H1 (cell line): Measurements from ENCODE around the gene SNHG17. TPM values are rescaled to one million over a fixed set of nuclear protein-coding genes. Genes with fewer than 3 reads are reported as not detected.
"Not testable (repeated sequence)": the region's sequence is repeated elsewhere in the genome, so short reads cannot be mapped to it uniquely, and the experiment has no call there.

Experiments
- CTCF ChIA-PET: fragments of 300-600 bp; sonication (Branson Sonifier 250); formaldehyde crosslinking; loops from one replicate; lab custom pipeline; 2021; ENCODE audit not compliant: partially characterized antibody; lab: Charles Lee
- POLR2A ChIA-PET: fragments of 300-600 bp; sonication (Branson Sonifier 250); formaldehyde crosslinking; loops from one replicate; lab custom pipeline; 2021; ENCODE audit warnings: inconsistent platforms; ENCODE audit not compliant: partially characterized antibody; lab: Charles Lee
- DNase-seq, 2 experiments: peaks; one replicate each; pipeline versions ENCODE4 v3.0.0 to v3.0.0-alpha.2; 2010 to 2022; ENCODE audit warnings: low spot score in 2 of 2, low read depth in 1 of 2, mixed read lengths in 1 of 2
- FAIRE-seq: peaks from 2 replicates; lab custom pipeline; 2011; peaks lifted over from hg19 to GRCh38; lab: Jason Lieb, UNC
- H2AFZ ChIP-seq: 2 replicates; pipeline ENCODE4 v1.8.1; 2012; ENCODE audit warnings: low read length, inconsistent platforms
- H2AK5ac ChIP-seq: 2 replicates; pipeline ENCODE4 v1.6.1; 2013; ENCODE audit warnings: low read depth, low read length
- H2BK120ac ChIP-seq: replicated peaks from 2 replicates; pipeline ENCODE3; 2013; ENCODE audit warnings: low read depth, low read length, inconsistent platforms
- H2BK12ac ChIP-seq: 2 replicates; pipeline ENCODE4 v1.6.1; 2013; ENCODE audit warnings: low read depth, low read length
- H2BK15ac ChIP-seq: 2 replicates; pipeline ENCODE4 v1.6.1; 2013; ENCODE audit warnings: low read length
- H2BK20ac ChIP-seq: 2 replicates; pipeline ENCODE4 v1.6.1; 2013; ENCODE audit warnings: low read length
- H2BK5ac ChIP-seq: 2 replicates; pipeline ENCODE4 v1.6.1; 2013; ENCODE audit warnings: low read depth, low read length
- H3K14ac ChIP-seq: 2 replicates; pipeline ENCODE4 v1.6.1; 2013; ENCODE audit warnings: inconsistent platforms; ENCODE audit not compliant: insufficient read length
- H3K18ac ChIP-seq: 2 replicates; pipeline ENCODE4 v1.6.1; 2013; ENCODE audit warnings: low read length; ENCODE audit errors: extremely low read depth
- H3K23ac ChIP-seq: 2 replicates; pipeline ENCODE4 v1.6.1; 2013; ENCODE audit warnings: inconsistent platforms; ENCODE audit not compliant: insufficient read length
- H3K23me2 ChIP-seq: 2 replicates; pipeline ENCODE4 v1.6.1; 2013; ENCODE audit warnings: low read depth, low read length
- H3K27ac ChIP-seq: 2 replicates; pipeline ENCODE4 v1.6.1; 2011; ENCODE audit warnings: low read depth, low read length, inconsistent platforms
- H3K27me3 ChIP-seq, 4 experiments: replicated peaks in 1 of 4; 1 replicate in 1 of 4; 2 replicates in 3 of 4; pipeline versions ENCODE4 v1.6.1 to v1.8.1; 2011 to 2013; ENCODE audit warnings: low read length in 3 of 4, mild to moderate bottlenecking in 3 of 4, inconsistent platforms in 2 of 4, mixed read lengths in 2 of 4, moderate library complexity in 1 of 4; ENCODE audit not compliant: control insufficient read depth in 3 of 4, insufficient read depth in 3 of 4; ENCODE audit errors: extremely low read depth in 1 of 4
- H3K36me3 ChIP-seq, 4 experiments: 2 replicates each; pipeline versions ENCODE4 v1.6.1 to v1.8.1; 2011 to 2013; ENCODE audit warnings: mild to moderate bottlenecking in 4 of 4, low read length in 3 of 4, moderate library complexity in 2 of 4, control low read depth in 1 of 4, inconsistent platforms in 1 of 4; ENCODE audit not compliant: insufficient read depth in 4 of 4, control insufficient read depth in 2 of 4
- H3K4ac ChIP-seq: replicated peaks from 2 replicates; pipeline ENCODE3; 2013; ENCODE audit warnings: low read length, low read depth, mixed read lengths, inconsistent platforms; ENCODE audit not compliant: insufficient read length
- H3K4me1 ChIP-seq, 4 experiments: replicated peaks in 1 of 4; 1 replicate in 1 of 4; 2 replicates in 3 of 4; pipeline versions ENCODE4 v1.6.1 to v1.8.1; 2011 to 2013; ENCODE audit warnings: low read length in 3 of 4, inconsistent platforms in 2 of 4, mixed read lengths in 1 of 4; ENCODE audit not compliant: insufficient read depth in 4 of 4, control insufficient read depth in 3 of 4
- H3K4me2 ChIP-seq, 2 experiments: 2 replicates each; pipeline versions ENCODE4 v1.6.1 to v1.8.1; 2011 to 2013; ENCODE audit warnings: low read depth in 2 of 2, low read length in 2 of 2, control low read depth in 1 of 2, inconsistent platforms in 1 of 2, mild to moderate bottlenecking in 1 of 2; ENCODE audit not compliant: insufficient read depth in 1 of 2
- H3K4me3 ChIP-seq, 4 experiments: fragments of 200-600, 300-600 bp in 1 of 4; sonication (generic), shearing (Covaris generic), sonication (Bioruptor Twin) in 1 of 4; 2 replicates each; pipeline versions ENCODE4 v1.5.1 to v1.8.1; 2011 to 2016; ENCODE audit warnings: low read length in 4 of 4, low read depth in 3 of 4, control low read depth in 2 of 4, inconsistent platforms in 2 of 4, mild to moderate bottlenecking in 2 of 4, mixed read lengths in 1 of 4, moderate library complexity in 1 of 4; ENCODE audit not compliant: insufficient read depth in 2 of 4; ENCODE audit errors: extremely low read depth in 1 of 4
- H3K56ac ChIP-seq: replicated peaks from 2 replicates; pipeline ENCODE3; 2013; ENCODE audit warnings: low read depth, mild to moderate bottlenecking, mixed read lengths, low read length, inconsistent platforms; ENCODE audit not compliant: insufficient read length
- H3K79me1 ChIP-seq: 2 replicates; pipeline ENCODE4 v1.6.1; 2013; ENCODE audit warnings: low read depth, low read length, control low read depth
- H3K79me2 ChIP-seq, 2 experiments: 2 replicates each; pipeline versions ENCODE4 v1.6.1 to v1.8.1; 2012 to 2013; ENCODE audit warnings: low read length in 2 of 2, mild to moderate bottlenecking in 2 of 2, inconsistent platforms in 1 of 2; ENCODE audit not compliant: insufficient read depth in 2 of 2, control insufficient read depth in 1 of 2
- H3K9ac ChIP-seq, 4 experiments: replicated peaks in 1 of 4; 1 replicate in 1 of 4; 2 replicates in 3 of 4; pipeline versions ENCODE4 v1.6.1 to v1.8.1; 2011 to 2013; ENCODE audit warnings: low read depth in 3 of 4, low read length in 3 of 4, control low read depth in 2 of 4, mild to moderate bottlenecking in 2 of 4, moderate library complexity in 2 of 4, inconsistent platforms in 1 of 4; ENCODE audit errors: extremely low read depth in 1 of 4
- H3K9me3 ChIP-seq, 2 experiments: 2 replicates each; pipeline versions ENCODE4 v1.6.1 to v1.8.1; 2012 to 2013; ENCODE audit warnings: mild to moderate bottlenecking in 2 of 2, moderate library complexity in 2 of 2, control low read depth in 1 of 2, inconsistent platforms in 1 of 2, low read depth in 1 of 2, low read length in 1 of 2, mixed read lengths in 1 of 2; ENCODE audit not compliant: insufficient read depth in 2 of 2
- H4K20me1 ChIP-seq, 2 experiments: replicated peaks in 1 of 2; 2 replicates each; pipeline versions ENCODE3 to v1.8.1; 2011 to 2013; ENCODE audit warnings: inconsistent platforms in 2 of 2, low read length in 2 of 2, mild to moderate bottlenecking in 1 of 2; ENCODE audit not compliant: insufficient read depth in 2 of 2, control insufficient read depth in 1 of 2
- H4K5ac ChIP-seq: 2 replicates; pipeline ENCODE4 v1.6.1; 2013; ENCODE audit warnings: low read length, low read depth, mixed read lengths, inconsistent platforms; ENCODE audit not compliant: insufficient read length
- H4K8ac ChIP-seq: 2 replicates; pipeline ENCODE4 v1.8.0; 2013; ENCODE audit warnings: mild to moderate bottlenecking, moderate library complexity, low read length, inconsistent platforms; ENCODE audit not compliant: insufficient read depth; ENCODE audit errors: extremely low read depth
- H4K91ac ChIP-seq: replicated peaks from 2 replicates; pipeline ENCODE3; 2013; ENCODE audit warnings: low read length, mixed read lengths, inconsistent platforms; ENCODE audit not compliant: insufficient read length
- WGBS, 2 experiments: shearing (Covaris generic) in 1 of 2; methylation state at CpG; one replicate each; pipeline versions ENCODE4 v1.1.6 to v1.1.7; 2013 to 2015; ENCODE audit warnings: low lambda C conversion rate in 2 of 2, mixed read lengths in 2 of 2, inconsistent platforms in 1 of 2, low coverage in 1 of 2, missing lambda C conversion rate in 1 of 2; ENCODE audit not compliant: insufficient replicate concordance in 2 of 2, insufficient coverage in 1 of 2, insufficient read length in 1 of 2; ENCODE audit errors: extremely low coverage in 1 of 2, missing lambda C conversion rate in 1 of 2; 5-methylcytosine and 5-hydroxymethylcytosine counted together
- polyA plus RNA-seq, 7 experiments: library from polyadenylated mRNA; depleted of rRNA in 3 of 7; stranded (reverse) in 5 of 7; unstranded in 2 of 7; fragments of >200 nt in 5 of 7; fragments of 200-250 nt in 2 of 7; gene quantifications; 1 replicate in 5 of 7; 2 replicates in 1 of 7; 4 replicates in 1 of 7; pipeline versions ENCODE4 v1.2.1 to v1.2.3, GENCODE V29; 2011 to 2013; ENCODE audit warnings: missing spikeins in 2 of 7, mixed read lengths in 2 of 7
- total RNA-seq: library from RNA; stranded (reverse); fragmentation: NEBNext Ultra II Directional; extraction: Animal tissue kit (Norgen Biotek cat#: 25700); gene quantifications from 2 replicates; pipeline ENCODE4 v1.2.1, GENCODE V29; 2021

Gene SNHG17
- total and polyA plus RNA-seq, 2 of the 8 experiments (the other 6 are each of a cell fraction or from before 2014, with no cell fraction given): 59.4 to 59.8 TPM

DNA sequence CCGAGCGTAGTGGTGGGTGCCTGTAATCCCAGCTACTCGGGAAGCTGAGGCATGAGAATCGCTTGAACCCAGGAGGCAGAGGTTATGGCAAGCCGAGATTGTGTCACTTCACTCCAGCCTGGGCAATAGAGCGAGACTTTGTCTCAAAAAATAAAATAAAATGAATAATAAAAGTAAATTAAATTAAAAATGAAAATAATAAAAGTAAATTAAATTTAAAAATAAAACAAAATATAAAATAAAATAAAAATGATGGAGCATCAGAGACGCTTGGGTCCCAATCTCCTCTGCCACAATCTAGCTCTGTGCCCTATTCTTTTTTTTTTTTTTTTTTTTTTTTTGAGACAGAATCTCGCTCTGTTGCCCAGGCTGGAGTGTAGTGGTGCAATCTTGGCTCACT, 6.0 kb upstream of the SNHG17 start:
- not testable (repeated sequence) for H3K23me2 ChIP-seq, H2BK5ac ChIP-seq, H3K4me2 ChIP-seq, H2BK15ac ChIP-seq, H2BK120ac ChIP-seq, H3K4me3 ChIP-seq, H3K4me1 ChIP-seq, DNase-seq, H3K23ac ChIP-seq, H3K36me3 ChIP-seq, H3K27ac ChIP-seq, H4K20me1 ChIP-seq, H3K79me1 ChIP-seq, H3K4ac ChIP-seq, H4K8ac ChIP-seq, H3K18ac ChIP-seq, H3K14ac ChIP-seq, H2BK12ac ChIP-seq, H2AK5ac ChIP-seq, FAIRE-seq, H4K5ac ChIP-seq, H4K91ac ChIP-seq, H3K27me3 ChIP-seq, H3K9me3 ChIP-seq, H3K56ac ChIP-seq, H3K9ac ChIP-seq, H3K79me2 ChIP-seq, H2BK20ac ChIP-seq, H2AFZ ChIP-seq
- ChIA-PET CTCF (interaction anchor here (1.1 to 2.1 kb wide), 3 partner anchors 32 to 272 kb away, joined by 3 to 6 read pairs (median 3); partner anchors contain the start of gene RALGAPB), POLR2A (interaction anchor here (1.0 to 15.7 kb wide), 5 partner anchors 9 to 32 kb away, joined by 3 to 285 read pairs (median 4); partner anchors contain the start of gene SNHG17)
- WGBS, 2 experiments: 93% methylated on average over 7 of the region's 8 CpGs; no CpG with 5 or more reads in 1 of the 2 experiments
